B cell (primary cell): Measurements from ENCODE around the gene PWWP3B. TPM values are rescaled to one million over a fixed set of nuclear protein-coding genes. Genes with fewer than 3 reads are reported as not detected.

ENCODE experiments used
- ATAC-seq: fragments of 200-7000 bp; cut with Tn5 transposase; one replicate; pipeline ENCODE4 v1.10.0; 2021; ENCODE audit warnings: low read depth, mild to moderate bottlenecking, moderate number of reproducible peaks, moderate library complexity
- CTCF ChIA-PET: fragments of 350-600 bp; sonication (Branson Sonifier 250); formaldehyde crosslinking; loops from one replicate; lab custom pipeline; 2021; ENCODE audit warnings: antibody characterized with exemption, inconsistent platforms; lab: Charles Lee
- POLR2A ChIA-PET: fragments of 350-600 bp; sonication (Branson Sonifier 250); formaldehyde crosslinking; loops from one replicate; lab custom pipeline; 2021; ENCODE audit warnings: antibody characterized with exemption; lab: Charles Lee
- DNase-seq: peaks from one replicate; pipeline ENCODE4 v3.0.0; 2013
- H2AFZ ChIP-seq: 2 replicates; pipeline ENCODE4 v1.6.1; 2012; ENCODE audit warnings: mild to moderate bottlenecking, low read depth, low read length; ENCODE audit not compliant: insufficient read depth, poor library complexity, severe bottlenecking
- H3K27ac ChIP-seq, 2 donors: 1 replicate in 1 of 2; 2 replicates in 1 of 2; pipeline ENCODE4 v1.5.1; 2012 to 2013; ENCODE audit warnings: low read length in 2 of 2, mild to moderate bottlenecking in 2 of 2, moderate library complexity in 1 of 2
- H3K27me3 ChIP-seq, 4 experiments: fragments of 200-600 bp in 1 of 4; sonication (generic) in 1 of 4; replicated peaks in 1 of 4; 1 replicate in 2 of 4; 2 replicates in 2 of 4; pipeline versions ENCODE4 v1.6.1 to v1.7.0; 2013 to 2016; ENCODE audit warnings: low read length in 3 of 4, mild to moderate bottlenecking in 2 of 4, mixed read lengths in 1 of 4, moderate library complexity in 1 of 4; ENCODE audit not compliant: insufficient read depth in 4 of 4, control insufficient read depth in 3 of 4; ENCODE audit errors: control extremely low read depth in 1 of 4
- H3K36me3 ChIP-seq, 2 experiments: replicated peaks in 1 of 2; 1 replicate in 1 of 2; 2 replicates in 1 of 2; pipeline versions ENCODE4 v1.6.1 to v1.7.1; 2013; ENCODE audit warnings: low read length in 1 of 2; ENCODE audit not compliant: insufficient read depth in 2 of 2, control insufficient read depth in 1 of 2; ENCODE audit errors: control extremely low read depth in 1 of 2, extremely low read depth in 1 of 2
- H3K4me1 ChIP-seq, 2 donors: fragments of 200-600 bp in 1 of 2; sonication (generic) in 1 of 2; 1 replicate in 1 of 2; 2 replicates in 1 of 2; pipeline versions ENCODE4 v1.5.1 to v1.6.1; 2013 to 2017; ENCODE audit warnings: low read length in 2 of 2; ENCODE audit not compliant: control insufficient read depth in 2 of 2, insufficient read depth in 2 of 2
- H3K4me2 ChIP-seq: replicated peaks from 2 replicates; pipeline ENCODE3; 2012; ENCODE audit warnings: mild to moderate bottlenecking, low read depth, low read length; ENCODE audit not compliant: poor library complexity, severe bottlenecking
- H3K4me3 ChIP-seq, 5 experiments: fragments of 200-600 bp in 1 of 5; sonication (generic) in 1 of 5; 1 replicate in 3 of 5; 2 replicates in 2 of 5; pipeline versions ENCODE4 v1.5.1 to v1.7.0; 2011 to 2016; ENCODE audit warnings: low read length in 4 of 5, mild to moderate bottlenecking in 4 of 5, low read depth in 2 of 5, control low read depth in 1 of 5, moderate library complexity in 1 of 5; ENCODE audit not compliant: insufficient read depth in 1 of 5; ENCODE audit errors: control extremely low read depth in 1 of 5, extremely low read depth in 1 of 5
- H3K79me2 ChIP-seq: fragments of 200-600 bp; sonication (generic); one replicate; pipeline ENCODE4 v1.6.0; 2016; ENCODE audit warnings: low read length; ENCODE audit not compliant: control insufficient read depth, insufficient read depth
- H3K9ac ChIP-seq: fragments of 200-600 bp; sonication (generic); 2 replicates; pipeline ENCODE4 v1.6.1; 2017; ENCODE audit warnings: mild to moderate bottlenecking, low read length, moderate library complexity
- H3K9me3 ChIP-seq, 3 donors: one replicate each; pipeline versions ENCODE4 v1.6.1 to v1.7.1; 2013; ENCODE audit warnings: low read length in 2 of 3; ENCODE audit not compliant: control insufficient read depth in 2 of 3, insufficient read depth in 1 of 3; ENCODE audit errors: control extremely low read depth in 1 of 3
- H4K20me1 ChIP-seq: 2 replicates; pipeline ENCODE4 v1.6.0; 2012; ENCODE audit warnings: mild to moderate bottlenecking, low read length; ENCODE audit not compliant: insufficient read depth, control insufficient read depth, poor library complexity, severe bottlenecking
- H3K27ac Mint-ChIP-seq: one replicate; pipeline ENCODE4 v1.8.0; 2021; ENCODE audit warnings: mixed read lengths
- H3K27me3 Mint-ChIP-seq: one replicate; pipeline ENCODE4 v1.8.0; 2021; ENCODE audit warnings: mixed read lengths
- H3K4me1 Mint-ChIP-seq: one replicate; pipeline ENCODE4 v1.8.0; 2021; ENCODE audit warnings: mixed read lengths
- H3K4me3 Mint-ChIP-seq: one replicate; pipeline ENCODE4 v1.8.0; 2021; ENCODE audit warnings: mixed read lengths
- H3K9me3 Mint-ChIP-seq: one replicate; pipeline ENCODE4 v1.8.0; 2022; ENCODE audit warnings: mixed read lengths; ENCODE audit not compliant: insufficient read depth
- CTCF ChIP-seq: fragments of 200-600 bp; IDR thresholded peaks from one replicate; pipeline ENCODE4 v1.8.0; 2022; ENCODE audit warnings: antibody characterized with exemption, mild to moderate bottlenecking
- EZH2 ChIP-seq: IDR thresholded peaks from 2 replicates; pipeline ENCODE4 v1.6.1; 2012; ENCODE audit warnings: borderline replicate concordance, low read depth, mild to moderate bottlenecking, moderate library complexity, low read length; ENCODE audit not compliant: insufficient read depth, poor library complexity, severe bottlenecking
- WGBS: methylation state at CpG from one replicate; pipeline ENCODE4 v1.1.5; 2013; ENCODE audit warnings: missing lambda C conversion rate; ENCODE audit not compliant: insufficient coverage; 5-methylcytosine and 5-hydroxymethylcytosine counted together
- intact Hi-C: fragments of 100-400 bp; cut with micrococcal nuclease; formaldehyde crosslinking; loops from one replicate; pipeline ENCODE4 v1.10.0; 2022
- polyA plus RNA-seq: library from polyadenylated mRNA; depleted of rRNA; stranded (reverse); fragments of >200 nt; gene quantifications from 2 replicates; pipeline ENCODE4 v1.2.3, GENCODE V29; 2012
- total RNA-seq, 2 donors: library from RNA; stranded (reverse); fragments of 120-200 nt in 1 of 2; gene quantifications; 1 replicate in 1 of 2; 2 replicates in 1 of 2; pipeline versions ENCODE4 v1.2.3 to v1.2.4, GENCODE V29; 2013 to 2022

The PWWP3B gene
- total and polyA plus RNA-seq, 2 donors (not counting 1 experiment from before 2014, with no cell fraction given) = not detected

GRCh38 chrX:106171293-106171820 is 3.3 kb downstream of the PWWP3B start:
- no peak overlapping the region for H3K4me3 Mint-ChIP-seq
- H3K4me1 Mint-ChIP-seq = no peaks in the 10 kb centered on the region
- Histone ChIP-seq H2AFZ (no peak overlapping the region), H3K4me1 (no peaks in the 10 kb centered on the region), H3K79me2 (no peaks in the 10 kb centered on the region), H3K27ac (no peak overlapping the region), H3K4me2 (no peak overlapping the region), H3K4me3 (no peak overlapping the region), H4K20me1 (no peaks in the 10 kb centered on the region), H3K9me3 (no peaks in the 10 kb centered on the region), H3K27me3 (no peaks in the 10 kb centered on the region), H3K9ac (no peak overlapping the region), H3K36me3 (no peaks in the 10 kb centered on the region)
- H3K27ac Mint-ChIP-seq = no peak overlapping the region
- ChIA-PET POLR2A (no interaction called here), CTCF (no interaction called here)
- DNase-seq = no peak
- intact Hi-C loops = no loop called here
- TF ChIP-seq EZH2 (no peak), CTCF (no peak)
- no peak for ATAC-seq
- no peaks in the 10 kb centered on the region for H3K27me3 Mint-ChIP-seq
- H3K9me3 Mint-ChIP-seq = no peaks in the 10 kb centered on the region
- no CpG with 5 or more reads among the region's 3 CpGs for WGBS

DNA sequence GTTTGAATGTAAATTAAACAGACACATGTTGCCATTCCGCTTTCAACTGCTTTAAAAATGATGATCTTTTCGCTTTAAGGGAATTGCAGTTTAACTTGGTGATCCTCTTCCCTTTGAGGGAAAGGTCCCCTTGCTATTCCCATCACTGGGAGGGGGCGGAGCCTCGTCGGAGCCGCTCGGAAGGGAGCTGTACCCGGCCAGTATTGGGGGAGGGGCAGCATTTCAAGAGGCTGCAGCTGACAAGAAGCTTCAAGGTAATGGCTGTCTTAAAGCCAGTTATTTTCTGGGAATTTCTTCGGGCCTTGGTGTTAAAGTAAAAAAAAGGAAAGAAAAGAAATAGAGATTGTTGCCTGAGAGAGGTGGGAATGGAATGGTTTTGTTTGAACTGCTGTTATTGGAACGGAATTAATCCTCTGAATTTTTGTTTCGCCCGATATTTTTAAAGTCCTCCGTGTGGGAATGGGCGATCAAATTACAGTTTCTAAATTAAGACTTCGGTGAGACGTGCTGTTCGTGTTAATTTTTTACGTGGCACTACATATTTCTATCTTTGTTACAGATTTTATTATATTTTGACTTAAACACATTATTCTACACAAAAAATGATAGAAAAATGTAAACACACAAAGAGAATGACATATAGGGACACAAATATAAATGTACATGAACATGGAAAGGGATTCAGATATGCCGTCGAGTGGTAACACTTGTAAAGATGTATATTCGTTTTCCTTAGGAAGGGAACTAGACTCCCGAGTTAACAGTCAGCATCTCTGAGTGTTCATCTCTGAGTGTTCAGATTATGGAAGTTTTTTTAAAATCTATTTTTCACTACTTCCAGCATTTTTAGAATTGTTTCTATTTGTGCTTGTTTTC is 9.2 kb downstream of the PWWP3B start:
- WGBS = 33% methylated on average over 2 of the region's 22 CpGs
- intact Hi-C loops = no loop called here
- ATAC-seq = no peak
- ChIA-PET POLR2A (no interaction called here), CTCF (no interaction called here)
- Histone ChIP-seq H3K9me3 (no peaks in the 10 kb centered on the region), H3K9ac (no peak overlapping the region), H3K4me3 (no peak overlapping the region), H3K4me2 (no peak overlapping the region), H2AFZ (no peak overlapping the region), H3K4me1 (no peaks in the 10 kb centered on the region), H3K36me3 (no peaks in the 10 kb centered on the region), H3K79me2 (no peaks in the 10 kb centered on the region), H3K27me3 (no peaks in the 10 kb centered on the region), H3K27ac (no peak overlapping the region), H4K20me1 (no peaks in the 10 kb centered on the region)
- Mint-ChIP-seq H3K4me1 (no peaks in the 10 kb centered on the region), H3K27me3 (no peaks in the 10 kb centered on the region), H3K4me3 (no peak overlapping the region), H3K9me3 (no peaks in the 10 kb centered on the region), H3K27ac (no peak overlapping the region)
- no peak for DNase-seq
- TF ChIP-seq CTCF (no peak), EZH2 (no peak)
